Natural killer cell (primary cell): ENCODE measurements around the gene BYSL. TPM values are rescaled to one million over a fixed set of nuclear protein-coding genes. Genes with fewer than 3 reads are reported as not detected.

Source experiments
- ATAC-seq, 3 donors: fragments of 150-1000 bp in 2 of 3; fragments of 200-7000 bp in 1 of 3; cut with Tn5 transposase; 1 replicate in 1 of 3; 2 replicates in 2 of 3; pipeline ENCODE4 v1.10.0; 2021; ENCODE audit warnings: mild to moderate bottlenecking in 2 of 3, moderate library complexity in 2 of 3
- DNase-seq, 2 donors: peaks; one replicate each; pipeline versions ENCODE4 v3.0.0 to v3.0.0-alpha.2; 2013 to 2021; ENCODE audit warnings: mixed read lengths in 1 of 2
- H3K27ac ChIP-seq: one replicate; pipeline ENCODE4 v1.5.1; 2013; ENCODE audit warnings: mild to moderate bottlenecking, low read length
- H3K27me3 ChIP-seq: one replicate; pipeline ENCODE4 v1.6.1; 2013; ENCODE audit warnings: low read length; ENCODE audit not compliant: control insufficient read depth, insufficient read depth
- H3K36me3 ChIP-seq: one replicate; pipeline ENCODE4 v1.6.1; 2013; ENCODE audit warnings: low read length; ENCODE audit not compliant: control insufficient read depth, insufficient read depth
- H3K4me1 ChIP-seq: one replicate; pipeline ENCODE4 v1.6.1; 2013; ENCODE audit warnings: low read length; ENCODE audit not compliant: control insufficient read depth, insufficient read depth
- H3K4me3 ChIP-seq: one replicate; pipeline ENCODE4 v1.5.1; 2013; ENCODE audit warnings: low read length
- H3K9me3 ChIP-seq: one replicate; pipeline ENCODE4 v1.6.1; 2013; ENCODE audit warnings: low read length; ENCODE audit not compliant: control insufficient read depth, insufficient read depth
- H3K27ac Mint-ChIP-seq, 2 donors: one replicate each; pipeline ENCODE4 v1.8.0; 2022; ENCODE audit warnings: mild to moderate bottlenecking in 2 of 2, mixed read lengths in 2 of 2, moderate library complexity in 1 of 2
- H3K27me3 Mint-ChIP-seq, 2 donors: one replicate each; pipeline ENCODE4 v1.8.0; 2022; ENCODE audit warnings: low read depth in 2 of 2, mixed read lengths in 2 of 2
- H3K36me3 Mint-ChIP-seq: one replicate; pipeline ENCODE4 v1.8.0; 2022; ENCODE audit warnings: mixed read lengths
- H3K4me1 Mint-ChIP-seq, 2 donors: one replicate each; pipeline ENCODE4 v1.8.0; 2022; ENCODE audit warnings: mixed read lengths in 2 of 2
- H3K4me3 Mint-ChIP-seq: one replicate; pipeline ENCODE4 v1.8.0; 2022; ENCODE audit warnings: mild to moderate bottlenecking, moderate library complexity, mixed read lengths
- H3K9me3 Mint-ChIP-seq, 2 donors: one replicate each; pipeline ENCODE4 v1.8.0; 2022; ENCODE audit warnings: mixed read lengths in 2 of 2
- CTCF ChIP-seq: fragments of 200-600 bp; IDR thresholded peaks from one replicate; pipeline ENCODE4 v1.8.0; 2022; ENCODE audit warnings: antibody characterized with exemption
- WGBS: methylation state at CpG from one replicate; pipeline ENCODE4 v1.1.7; 2013; ENCODE audit warnings: missing lambda C conversion rate; ENCODE audit not compliant: insufficient coverage; 5-methylcytosine and 5-hydroxymethylcytosine counted together
- intact Hi-C: fragments of 100-400 bp; cut with micrococcal nuclease; formaldehyde crosslinking; loops from one replicate; pipeline ENCODE4 v1.14.2; 2022
- total RNA-seq, 4 donors: library from RNA; stranded (reverse); fragments of 120-200 nt in 1 of 4; gene quantifications; one replicate each; pipeline versions ENCODE4 v1.2.3 to v1.2.4, GENCODE V29; 2013 to 2022

Gene BYSL
- total RNA-seq, 3 donors from 2014 or later (not counting 1 experiment from before 2014, with no cell fraction given), result 5.4 to 11.6 (median 5.7) TPM

DNA sequence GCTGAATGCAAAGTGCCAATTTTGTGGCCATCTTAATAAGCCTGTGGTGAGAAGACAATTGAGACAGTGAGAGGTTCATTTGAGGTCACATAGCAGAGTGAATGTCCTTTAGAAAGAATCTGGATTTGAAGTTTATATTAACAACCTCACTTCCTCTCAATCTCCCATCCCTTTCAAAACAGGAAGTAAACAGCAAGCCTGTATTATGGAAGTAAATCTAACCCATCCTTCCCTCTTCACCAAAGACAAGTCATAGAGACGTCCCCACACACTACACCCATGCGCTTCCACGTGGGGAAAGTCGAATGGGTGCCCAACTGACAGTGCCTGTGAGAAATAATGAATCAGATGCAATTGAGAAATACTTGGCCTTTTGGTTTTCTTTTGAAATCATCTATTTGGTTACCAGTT, 49.1 kb downstream of the BYSL start:
- DNase-seq, result peak; percentile 28 to 31
- WGBS, result 0% methylated on average over 1 of the region's 4 CpGs
- H3K36me3 Mint-ChIP-seq, result no peaks in the 10 kb centered on the region
- H3K9me3 Mint-ChIP-seq, result no peaks in the 10 kb centered on the region
- peaks cover 75 to 82% of the 10 kb centered on the region in 2 donors for H3K4me1 Mint-ChIP-seq
- no peak overlapping the region for H3K4me3 ChIP-seq
- no peaks in the 10 kb centered on the region for H3K27me3 ChIP-seq
- H3K36me3 ChIP-seq, result peaks cover 10% of the 10 kb centered on the region
- intact Hi-C loops, result loop anchor here (5.0 kb wide), 2 partner anchors 33 to 52 kb away; no protein-coding TSS in a partner anchor
- ATAC-seq, result peak; percentile 76 to 85 (median 84)
- peak overlapping the region; percentile 67 for H3K4me3 Mint-ChIP-seq
- H3K27ac ChIP-seq, result peak overlapping the region; percentile 48
- no peaks in the 10 kb centered on the region for H3K9me3 ChIP-seq
- H3K27me3 Mint-ChIP-seq, result no peaks in the 10 kb centered on the region
- TF ChIP-seq CTCF, result no peak
- H3K27ac Mint-ChIP-seq, result peak overlapping the region; percentile 71 to 89
- peaks cover 64% of the 10 kb centered on the region for H3K4me1 ChIP-seq

GRCh38 chr6:41972826-41973225, 51.5 kb downstream of the BYSL start:
- intact Hi-C loops, result loop anchor here (5.0 kb wide), 2 partner anchors 36 to 49 kb away; no protein-coding TSS in a partner anchor
- Histone ChIP-seq H3K9me3 (no peaks in the 10 kb centered on the region), H3K36me3 (peaks cover 8% of the 10 kb centered on the region), H3K27me3 (no peaks in the 10 kb centered on the region), H3K4me1 (peaks cover 72% of the 10 kb centered on the region), H3K27ac (no peak overlapping the region), H3K4me3 (no peak overlapping the region)
- H3K4me1 Mint-ChIP-seq, result peaks cover 75 to 84% of the 10 kb centered on the region in 2 donors
- 96% methylated on average over 1 of the region's 2 CpGs for WGBS
- no peak for DNase-seq
- ATAC-seq, result no peak
- peak overlapping the region; percentile 62 to 69 for H3K27ac Mint-ChIP-seq
- no peaks in the 10 kb centered on the region for H3K36me3 Mint-ChIP-seq
- no peaks in the 10 kb centered on the region for H3K9me3 Mint-ChIP-seq
- no peak overlapping the region for H3K4me3 Mint-ChIP-seq
- TF ChIP-seq CTCF, result no peak
- H3K27me3 Mint-ChIP-seq, result no peaks in the 10 kb centered on the region

DNA sequence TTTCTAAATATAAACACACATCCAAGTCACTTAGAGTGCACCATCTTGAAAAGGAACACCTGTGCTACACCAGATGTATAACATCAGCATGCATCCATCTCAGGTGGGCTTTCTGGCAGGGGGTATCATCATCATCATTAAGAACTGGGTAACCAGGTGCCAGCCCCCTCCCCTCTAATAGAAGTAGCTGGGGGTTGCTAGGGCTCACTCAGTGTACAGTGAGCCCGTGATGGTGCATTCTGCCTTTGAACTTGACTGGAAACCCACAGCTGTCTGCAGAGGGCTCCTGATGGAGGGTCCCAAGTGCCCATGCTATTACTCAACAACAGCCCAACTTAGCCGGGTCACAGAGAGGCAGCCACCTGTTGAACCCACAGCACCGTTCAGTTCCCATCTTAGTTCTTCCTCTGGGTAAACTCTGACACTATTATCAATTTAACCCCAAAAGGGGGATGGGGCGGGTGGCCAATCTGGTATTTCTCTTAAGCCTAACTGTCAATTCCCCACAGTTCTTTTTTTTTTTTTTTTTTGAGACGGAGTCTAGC, 53.1 kb downstream of the BYSL start:
- peaks cover 8% of the 10 kb centered on the region for H3K36me3 ChIP-seq
- intact Hi-C loops, result loop anchor here (5.0 kb wide), 2 partner anchors 37 to 48 kb away; no protein-coding TSS in a partner anchor
- Mint-ChIP-seq H3K4me3 (no peak overlapping the region), H3K27me3 (no peaks in the 10 kb centered on the region), H3K4me1 (peaks cover 66 to 83% of the 10 kb centered on the region in 2 donors), H3K36me3 (no peaks in the 10 kb centered on the region), H3K27ac (peak overlapping the region; percentile 62 to 71), H3K9me3 (no peaks in the 10 kb centered on the region)
- 68% methylated on average over 5 of the region's 5 CpGs for WGBS
- no peaks in the 10 kb centered on the region for H3K27me3 ChIP-seq
- H3K4me1 ChIP-seq, result peaks cover 82% of the 10 kb centered on the region
- ATAC-seq, result no peak
- H3K27ac ChIP-seq, result no peak overlapping the region
- TF ChIP-seq CTCF, result no peak
- H3K9me3 ChIP-seq, result no peaks in the 10 kb centered on the region
- no peak overlapping the region for H3K4me3 ChIP-seq
- DNase-seq, result no peak

GRCh38 chr6:41975276-41975675, 54.0 kb downstream of the BYSL start:
- no peak overlapping the region for H3K27ac ChIP-seq
- Mint-ChIP-seq H3K27ac (peak overlapping the region; percentile 62 to 71), H3K36me3 (no peaks in the 10 kb centered on the region), H3K9me3 (no peaks in the 10 kb centered on the region), H3K4me3 (no peak overlapping the region), H3K27me3 (no peaks in the 10 kb centered on the region), H3K4me1 (peaks cover 66 to 81% of the 10 kb centered on the region in 2 donors)
- ATAC-seq (no peak), DNase-seq (no peak)
- peaks cover 8% of the 10 kb centered on the region for H3K36me3 ChIP-seq
- H3K4me3 ChIP-seq, result no peak overlapping the region
- intact Hi-C loops, result no loop called here
- no peak for TF ChIP-seq CTCF
- no peaks in the 10 kb centered on the region for H3K9me3 ChIP-seq
- WGBS, result 73% methylated on average over 4 of the region's 4 CpGs
- no peaks in the 10 kb centered on the region for H3K27me3 ChIP-seq
- H3K4me1 ChIP-seq, result peaks cover 81% of the 10 kb centered on the region
